ENCODE results near the gene SLFN5.

Gene SLFN5

DNA sequence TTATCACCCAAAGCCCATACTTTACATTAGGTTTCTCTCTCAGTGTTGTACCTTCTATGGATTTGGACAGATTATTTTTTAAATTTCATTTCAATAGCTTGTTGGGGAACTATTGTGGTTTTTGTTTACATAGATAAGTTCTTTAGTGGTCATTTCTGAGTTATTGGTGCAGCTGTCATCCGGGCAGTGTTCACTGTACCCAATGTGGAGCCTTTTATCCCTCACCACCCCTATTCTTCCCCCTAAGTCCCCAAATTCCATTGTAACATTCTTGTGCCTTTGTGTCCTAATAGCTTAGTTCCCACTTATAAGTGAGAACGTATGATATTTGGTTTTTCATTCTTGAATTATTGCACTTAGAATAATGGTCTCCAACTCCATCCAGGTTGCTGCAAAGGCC, 73.1 kb downstream of the SLFN5 start:
- H3K9ac ChIP-seq (ENCODE audit: low read length): no peak overlapping the region
- no peaks in the 10 kb centered on the region for H3K9me3 ChIP-seq (ENCODE audit: control insufficient read depth, low read depth, low read length)
- H3K4me1 ChIP-seq (ENCODE audit: control insufficient read depth, low read depth, low read length): peaks cover 19% of the 10 kb centered on the region
- no peak overlapping the region for H3K27ac ChIP-seq (ENCODE audit: low read length)
- no peaks in the 10 kb centered on the region for H3K36me3 ChIP-seq (ENCODE audit: control insufficient read depth, low read depth, low read length)
- no peaks in the 10 kb centered on the region for H3K27me3 ChIP-seq (ENCODE audit: control insufficient read depth, insufficient read depth, low read length)
- no peak overlapping the region for H3K4me3 ChIP-seq (ENCODE audit: low read length)

- Histone ChIP-seq H3K27me3 (ENCODE audit: control insufficient read depth, insufficient read depth, low read length) (no peaks in the 10 kb centered on the region), H3K9ac (ENCODE audit: low read length) (no peak overlapping the region), H3K27ac (ENCODE audit: low read length) (no peak overlapping the region), H3K4me1 (ENCODE audit: control insufficient read depth, low read depth, low read length) (no peaks in the 10 kb centered on the region), H3K36me3 (ENCODE audit: control insufficient read depth, low read depth, low read length) (no peaks in the 10 kb centered on the region), H3K9me3 (ENCODE audit: control insufficient read depth, low read depth, low read length) (peaks cover 3% of the 10 kb centered on the region), H3K4me3 (ENCODE audit: low read length) (no peak overlapping the region)
These were observed 79.9 kb downstream of the SLFN5 start for GRCh38 chr17:35322749-35323148.
